Medulla oblongata (tissue), 1 donor: ENCODE measurements around the gene KLHL22.
"Not testable (repeated sequence)": the region's sequence is repeated elsewhere in the genome, so short reads cannot be mapped to it uniquely, and the experiment has no call there.

Experiments
- DNase-seq: peaks from one replicate; pipeline ENCODE4 v3.0.0-alpha.2; 2015; ENCODE audit errors: extremely low spot score

KLHL22 gene

DNA sequence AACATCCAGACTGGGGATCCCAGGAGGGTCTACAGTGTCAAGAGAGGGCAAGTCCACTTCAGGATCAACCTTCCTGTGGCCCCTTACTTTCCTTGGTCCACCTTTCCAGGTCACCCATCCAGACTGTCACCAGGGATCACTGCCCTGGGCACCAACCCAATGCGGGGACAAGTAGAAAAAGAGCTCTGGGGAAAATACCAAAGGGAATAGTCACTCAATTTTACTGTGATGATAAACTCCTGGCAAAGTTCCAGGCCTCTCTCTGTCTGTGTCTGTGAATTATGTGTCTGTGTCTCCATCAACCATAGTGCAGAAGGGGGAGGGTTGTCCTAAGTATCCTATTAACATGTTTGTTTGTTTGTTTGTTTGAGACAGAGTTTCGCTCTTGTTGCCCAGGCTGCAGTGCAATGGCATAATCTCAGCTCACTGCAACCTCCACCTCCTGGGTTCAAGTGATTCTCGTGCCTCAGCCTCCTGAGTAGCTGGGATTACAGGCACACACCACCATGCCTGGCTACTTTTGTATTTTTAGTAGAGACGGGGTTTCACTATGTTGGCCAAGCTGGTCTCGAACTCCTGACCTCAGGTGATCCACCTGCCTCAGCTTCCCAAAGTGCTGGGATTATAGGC lies 8.8 kb upstream of the KLHL22 start:
- not testable (repeated sequence) for DNase-seq

DNA sequence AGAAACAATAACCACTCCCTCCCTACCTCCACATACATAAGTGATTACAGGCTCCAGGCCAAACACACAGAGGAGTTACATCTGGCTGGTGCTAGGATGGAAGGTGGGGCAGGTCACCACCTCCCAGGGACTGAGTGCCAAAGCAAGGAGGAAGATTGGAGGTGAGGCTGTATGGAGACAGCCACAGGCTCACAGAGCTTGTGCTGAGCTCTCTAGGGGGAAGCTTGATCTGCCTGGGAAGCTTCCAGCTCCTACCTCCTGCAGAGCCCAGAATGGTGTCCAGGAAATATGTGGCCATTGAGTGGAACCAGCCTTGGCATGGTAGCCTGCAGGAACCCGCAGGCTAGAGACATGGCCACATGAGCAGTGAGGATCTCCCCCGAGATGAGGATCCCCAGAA lies 8.2 kb upstream of the KLHL22 start:
- DNase-seq, result no peak

- no peak for DNase-seq
These were observed 4.2 kb upstream of the KLHL22 start for GRCh38 chr22:20499769-20500168.

- DNase-seq, result no peak
These were observed 3.3 kb upstream of the KLHL22 start for GRCh38 chr22:20498913-20499312.

- DNase-seq, result no peak
These were observed 1.8 kb upstream of the KLHL22 start for GRCh38 chr22:20497426-20497825.

- peak; percentile 97 for DNase-seq
These were observed 476 bp upstream of the KLHL22 start for GRCh38 chr22:20495861-20496681.

- no peak for DNase-seq
These were observed 4.2 kb downstream of the KLHL22 start for GRCh38 chr22:20491346-20491745.

GRCh38 chr22:20490941-20491307 lies 4.7 kb downstream of the KLHL22 start:
- DNase-seq, result no peak

- no peak for DNase-seq
These were observed 5.2 kb downstream of the KLHL22 start for GRCh38 chr22:20490183-20490940.

DNA sequence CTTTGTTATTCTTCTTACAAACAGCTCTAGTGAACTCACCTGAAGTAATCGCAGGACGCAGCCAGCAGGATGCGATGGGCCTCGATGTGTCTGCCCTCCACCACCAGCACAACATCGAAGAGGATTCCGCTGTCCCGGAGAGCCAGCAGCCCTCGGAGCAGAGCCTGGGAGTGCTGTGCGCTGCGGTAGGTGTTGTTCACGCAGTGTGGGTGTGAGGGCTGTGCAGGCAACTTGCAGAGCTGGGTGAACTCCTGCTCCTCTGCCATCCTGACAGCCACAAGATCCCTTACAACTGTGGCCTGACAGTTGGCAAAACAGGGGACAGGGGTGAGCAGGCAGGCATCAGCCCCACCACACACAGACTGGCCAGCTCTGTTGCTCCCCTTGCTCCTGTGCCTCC lies 6.6 kb downstream of the KLHL22 start:
- DNase-seq, result no peak

GRCh38 chr22:20487715-20488114 lies 7.9 kb downstream of the KLHL22 start:
- DNase-seq, result no peak

DNA sequence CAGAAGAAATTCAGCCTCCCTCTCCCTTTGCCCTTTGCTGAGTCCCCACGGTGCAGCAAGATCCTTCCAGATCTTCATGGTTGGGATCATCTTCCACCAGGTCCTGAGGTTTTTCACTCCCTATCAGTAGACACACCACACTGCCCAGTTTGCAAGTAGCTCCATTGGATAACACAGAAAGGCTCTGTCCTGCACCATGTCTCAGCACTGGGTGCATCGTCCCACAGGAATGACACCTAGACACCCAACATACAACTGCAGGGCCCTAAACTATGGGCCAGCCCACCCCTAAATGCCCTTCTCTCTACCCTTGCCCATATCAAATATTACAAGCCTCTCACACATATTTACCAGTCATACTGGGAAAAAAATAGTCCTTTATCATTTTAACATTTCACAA lies 9.4 kb downstream of the KLHL22 start:
- no peak for DNase-seq

GRCh38 chr22:20484948-20485683 lies 10.5 kb downstream of the KLHL22 start:
- no peak for DNase-seq

GRCh38 chr22:20483771-20484170 lies 11.8 kb downstream of the KLHL22 start:
- DNase-seq, result no peak

GRCh38 chr22:20483143-20483506 lies 12.5 kb downstream of the KLHL22 start:
- DNase-seq, result not testable (repeated sequence)

- DNase-seq, result no peak
These were observed 15.9 kb downstream of the KLHL22 start for GRCh38 chr22:20479612-20480196.

DNA sequence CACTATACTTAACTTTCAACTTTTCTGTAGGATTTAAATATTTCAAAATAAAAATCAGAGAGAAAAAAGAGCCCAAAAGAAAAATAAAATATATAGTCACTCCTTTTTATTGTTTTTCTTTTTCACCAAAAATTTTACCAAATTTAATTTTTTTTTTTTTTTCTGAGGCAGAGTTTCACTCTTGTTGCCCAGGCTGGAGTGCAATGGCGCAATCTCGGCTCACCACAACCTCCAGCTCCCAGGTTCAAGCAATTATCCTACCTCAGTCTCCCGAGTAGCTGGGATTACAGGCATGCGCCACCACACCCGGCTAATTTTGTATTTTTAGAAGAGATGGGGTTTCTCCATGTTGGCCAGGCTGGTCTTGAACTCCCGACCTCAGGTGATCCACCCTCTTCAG lies 17.5 kb downstream of the KLHL22 start:
- DNase-seq, result not testable (repeated sequence)

DNA sequence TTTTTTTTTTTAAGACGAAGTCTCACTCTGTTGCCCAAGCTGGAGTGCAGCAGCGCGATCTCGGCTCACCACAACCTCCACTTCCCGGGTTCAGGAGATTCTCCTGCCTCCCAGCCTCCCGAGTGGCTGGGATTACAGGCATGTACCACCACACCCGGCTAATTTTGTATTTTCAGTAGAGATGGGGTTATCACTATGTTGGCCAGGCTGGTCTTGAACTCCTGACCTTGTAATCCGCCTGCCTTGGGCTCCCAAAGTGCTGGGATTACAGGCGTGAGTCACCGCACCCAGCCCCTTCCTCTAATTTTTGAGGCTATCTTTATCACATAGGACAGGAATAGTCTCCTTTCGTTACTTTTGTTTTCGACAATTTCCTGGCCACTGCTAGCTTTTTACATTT lies 20.0 kb downstream of the KLHL22 start:
- DNase-seq, result not testable (repeated sequence)

GRCh38 chr22:20475115-20475436 lies 20.5 kb downstream of the KLHL22 start:
- DNase-seq, result no peak

DNA sequence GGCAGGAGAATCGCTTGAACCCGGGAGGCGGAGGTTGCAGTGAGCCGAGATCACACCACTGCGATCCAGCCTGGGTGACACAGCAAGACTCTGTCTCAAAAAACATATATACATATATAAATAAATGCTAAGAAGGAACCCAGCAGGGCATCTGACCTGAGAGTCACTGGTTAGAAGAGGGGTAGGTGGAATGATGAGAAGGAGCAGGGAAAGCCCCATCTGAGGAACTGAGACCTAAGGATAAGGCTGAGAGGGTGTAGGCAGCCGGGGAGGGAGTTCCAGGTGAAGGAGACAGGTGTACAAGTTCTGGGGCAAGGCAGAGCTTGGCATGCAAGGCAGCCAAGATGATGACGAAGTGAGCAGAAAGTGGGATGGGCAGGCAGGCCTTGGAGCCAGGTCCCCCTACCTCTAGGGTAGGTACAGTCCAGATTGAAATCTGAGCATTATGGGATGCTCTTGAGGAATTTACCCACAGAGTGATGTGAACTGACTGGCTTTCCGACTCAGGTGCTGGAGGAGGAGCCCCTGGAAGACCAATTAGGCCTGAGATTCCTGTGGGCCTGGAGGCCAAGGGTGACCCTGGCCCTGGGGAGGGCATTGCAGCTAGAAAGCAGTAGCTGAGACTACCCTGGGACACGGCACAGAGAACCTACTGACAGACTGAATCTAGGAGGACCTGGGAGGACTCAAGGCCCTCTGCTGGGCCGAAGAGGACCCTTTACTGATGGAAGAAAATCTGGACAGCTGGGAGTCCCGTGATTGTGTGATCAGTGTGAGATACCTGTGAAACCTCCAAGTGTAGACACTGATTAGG lies 22.8 kb downstream of the KLHL22 start:
- no peak for DNase-seq
